Testis (tissue), 2 donors: ENCODE results near the gene DPP9.
"Not testable (repeated sequence)": the region's sequence is repeated elsewhere in the genome, so short reads cannot be mapped to it uniquely, and the experiment has no call there.

Source experiments
- POLR2A ChIP-seq: fragments of 450-650 bp; IDR thresholded peaks from one replicate; pipeline ENCODE4 v1.6.1; 2017; ENCODE audit warnings: antibody characterized with exemption, mild to moderate bottlenecking, moderate library complexity
- TF ChIP-seq, protein P1 (sequence below), 3 experiments: fragments of 450-650 bp in 2 of 3; fragments of 200-600 bp in 1 of 3; sonication (generic) in 1 of 3; IDR thresholded peaks; one replicate each; pipeline ENCODE4 v1.5.1; 2016 to 2019; ENCODE audit warnings: antibody characterized with exemption in 3 of 3, mild to moderate bottlenecking in 2 of 3, moderate library complexity in 1 of 3

DNA sequence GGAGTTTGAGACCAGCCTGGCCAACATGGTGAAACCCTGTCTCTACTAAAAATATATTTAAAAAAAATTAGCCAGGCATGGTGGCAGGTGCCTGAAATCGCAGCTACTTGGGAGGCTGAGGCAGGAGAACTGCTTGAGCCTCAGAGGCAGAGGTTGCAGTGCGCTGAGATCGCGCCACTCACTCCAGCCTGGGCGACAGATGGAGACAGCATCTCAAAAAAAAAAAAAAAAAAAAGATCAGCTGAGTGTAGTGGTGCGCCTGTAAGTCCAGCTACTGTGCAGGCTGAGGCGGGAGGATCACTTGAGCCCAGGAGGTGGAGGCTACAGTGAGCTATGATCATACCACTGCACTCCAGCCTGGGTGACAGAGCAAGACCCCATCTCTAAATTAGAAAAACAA is 43.6 kb downstream of the DPP9 start:
- TF ChIP-seq, protein P1, sequence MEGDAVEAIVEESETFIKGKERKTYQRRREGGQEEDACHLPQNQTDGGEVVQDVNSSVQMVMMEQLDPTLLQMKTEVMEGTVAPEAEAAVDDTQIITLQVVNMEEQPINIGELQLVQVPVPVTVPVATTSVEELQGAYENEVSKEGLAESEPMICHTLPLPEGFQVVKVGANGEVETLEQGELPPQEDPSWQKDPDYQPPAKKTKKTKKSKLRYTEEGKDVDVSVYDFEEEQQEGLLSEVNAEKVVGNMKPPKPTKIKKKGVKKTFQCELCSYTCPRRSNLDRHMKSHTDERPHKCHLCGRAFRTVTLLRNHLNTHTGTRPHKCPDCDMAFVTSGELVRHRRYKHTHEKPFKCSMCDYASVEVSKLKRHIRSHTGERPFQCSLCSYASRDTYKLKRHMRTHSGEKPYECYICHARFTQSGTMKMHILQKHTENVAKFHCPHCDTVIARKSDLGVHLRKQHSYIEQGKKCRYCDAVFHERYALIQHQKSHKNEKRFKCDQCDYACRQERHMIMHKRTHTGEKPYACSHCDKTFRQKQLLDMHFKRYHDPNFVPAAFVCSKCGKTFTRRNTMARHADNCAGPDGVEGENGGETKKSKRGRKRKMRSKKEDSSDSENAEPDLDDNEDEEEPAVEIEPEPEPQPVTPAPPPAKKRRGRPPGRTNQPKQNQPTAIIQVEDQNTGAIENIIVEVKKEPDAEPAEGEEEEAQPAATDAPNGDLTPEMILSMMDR (IDR thresholded peaks at IDR 0.05) = not testable (repeated sequence)
- not testable (repeated sequence) for TF ChIP-seq POLR2A
